Suprapubic skin (tissue), 3 donors: ENCODE data around the gene CTNNA3.

Source experiments
- EP300 ChIP-seq: sonication (generic); formaldehyde crosslinking; IDR thresholded peaks from one replicate; pipeline ENCODE4 v1.6.1; 2017; ENCODE audit warnings: antibody characterized with exemption
- TF ChIP-seq, protein P1 (sequence below), 2 donors: fragments of 200-600 bp in 1 of 2; fragments of 450-650 bp in 1 of 2; sonication (generic) in 1 of 2; IDR thresholded peaks; one replicate each; pipeline ENCODE4 v1.5.1; 2016 to 2019; ENCODE audit warnings: antibody characterized with exemption in 2 of 2, mild to moderate bottlenecking in 1 of 2, moderate library complexity in 1 of 2

DNA sequence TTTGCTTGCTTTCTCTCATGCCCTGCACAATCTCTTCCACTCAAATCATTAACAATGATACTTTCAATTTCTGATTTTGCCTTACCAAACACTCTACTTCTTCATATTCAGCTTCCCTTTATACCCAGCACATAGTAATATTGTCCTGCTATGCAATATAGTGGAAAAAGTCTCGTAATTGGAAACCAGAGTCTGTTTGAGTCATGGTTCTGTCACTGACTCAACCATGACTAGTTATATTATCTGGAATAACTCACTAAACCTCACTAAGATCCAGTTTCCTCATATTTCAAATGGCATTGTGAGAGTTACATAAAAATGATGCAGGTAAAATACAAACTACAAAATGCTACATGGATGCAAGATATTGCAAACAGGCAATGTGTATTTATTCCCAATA lies 868.6 kb downstream of the CTNNA3 start:
- TF ChIP-seq, protein P1, sequence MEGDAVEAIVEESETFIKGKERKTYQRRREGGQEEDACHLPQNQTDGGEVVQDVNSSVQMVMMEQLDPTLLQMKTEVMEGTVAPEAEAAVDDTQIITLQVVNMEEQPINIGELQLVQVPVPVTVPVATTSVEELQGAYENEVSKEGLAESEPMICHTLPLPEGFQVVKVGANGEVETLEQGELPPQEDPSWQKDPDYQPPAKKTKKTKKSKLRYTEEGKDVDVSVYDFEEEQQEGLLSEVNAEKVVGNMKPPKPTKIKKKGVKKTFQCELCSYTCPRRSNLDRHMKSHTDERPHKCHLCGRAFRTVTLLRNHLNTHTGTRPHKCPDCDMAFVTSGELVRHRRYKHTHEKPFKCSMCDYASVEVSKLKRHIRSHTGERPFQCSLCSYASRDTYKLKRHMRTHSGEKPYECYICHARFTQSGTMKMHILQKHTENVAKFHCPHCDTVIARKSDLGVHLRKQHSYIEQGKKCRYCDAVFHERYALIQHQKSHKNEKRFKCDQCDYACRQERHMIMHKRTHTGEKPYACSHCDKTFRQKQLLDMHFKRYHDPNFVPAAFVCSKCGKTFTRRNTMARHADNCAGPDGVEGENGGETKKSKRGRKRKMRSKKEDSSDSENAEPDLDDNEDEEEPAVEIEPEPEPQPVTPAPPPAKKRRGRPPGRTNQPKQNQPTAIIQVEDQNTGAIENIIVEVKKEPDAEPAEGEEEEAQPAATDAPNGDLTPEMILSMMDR (IDR thresholded peaks at IDR 0.05), result no peak
- no peak for TF ChIP-seq EP300
